HG02981 (cell line): ENCODE measurements around the gene RAB38.
A peak's percentile ranks its signal among the peaks of the same experiment; 100 is the strongest.

Experiments
- ATAC-seq: cut with Tn5 transposase; IDR thresholded peaks from one replicate; pipeline ENCODE4 v1.9.1; 2021; ENCODE audit warnings: mild to moderate bottlenecking, moderate library complexity; ENCODE audit not compliant: unreplicated experiment

Gene RAB38

DNA sequence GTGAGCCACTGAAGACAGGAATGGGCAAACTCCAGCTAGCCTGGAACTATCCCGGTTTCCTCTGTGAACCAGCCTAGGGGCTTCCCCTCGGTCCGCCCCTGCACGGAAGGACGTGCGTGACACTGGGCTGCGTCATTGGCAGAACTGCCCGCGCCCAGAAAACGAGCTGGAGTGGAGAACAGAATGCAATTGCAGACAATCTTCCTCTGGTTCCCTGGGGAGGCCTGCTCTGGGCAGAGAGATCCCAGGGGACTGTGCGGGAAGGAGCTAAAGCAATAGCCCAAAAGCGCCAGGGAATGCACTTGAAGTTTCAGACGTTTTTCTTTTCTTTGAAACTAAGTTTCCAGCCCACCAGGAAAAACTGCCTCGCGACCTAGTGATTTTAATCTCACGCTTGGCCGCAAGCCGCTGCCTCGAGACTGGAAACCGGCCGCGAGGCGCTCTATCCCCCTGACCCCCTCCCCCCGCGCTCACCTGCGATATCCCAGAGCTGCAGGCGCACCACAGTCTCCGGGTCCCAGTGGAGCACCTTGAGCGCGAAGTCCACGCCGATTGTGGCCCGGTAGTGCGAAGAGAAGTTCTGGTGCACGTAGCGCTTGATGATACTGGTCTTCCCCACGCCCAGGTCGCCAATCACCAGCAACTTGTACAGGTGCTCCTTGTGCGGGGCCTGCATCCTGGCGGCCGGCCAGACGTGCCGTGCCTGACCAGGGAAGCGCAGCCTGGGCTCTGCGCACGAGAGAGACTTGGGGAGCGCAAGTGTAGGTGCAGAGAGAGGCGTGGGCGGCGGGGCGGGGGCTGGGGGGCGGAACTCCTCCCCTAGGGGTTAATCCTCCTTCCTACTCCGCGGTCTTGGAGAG is at the start of gene RAB38:
TSS of gene RAB38 (minus strand) at position 735 of the 860 bp plus-strand sequence. CDS start at position 676, 59 bp downstream.
- peak; percentile 41 for ATAC-seq

GRCh38 chr11:88213406-88213805 is 38.2 kb upstream of the RAB38 start:
- ATAC-seq = no peak

GRCh38 chr11:88212300-88212699 is 37.1 kb upstream of the RAB38 start:
- no peak for ATAC-seq

DNA sequence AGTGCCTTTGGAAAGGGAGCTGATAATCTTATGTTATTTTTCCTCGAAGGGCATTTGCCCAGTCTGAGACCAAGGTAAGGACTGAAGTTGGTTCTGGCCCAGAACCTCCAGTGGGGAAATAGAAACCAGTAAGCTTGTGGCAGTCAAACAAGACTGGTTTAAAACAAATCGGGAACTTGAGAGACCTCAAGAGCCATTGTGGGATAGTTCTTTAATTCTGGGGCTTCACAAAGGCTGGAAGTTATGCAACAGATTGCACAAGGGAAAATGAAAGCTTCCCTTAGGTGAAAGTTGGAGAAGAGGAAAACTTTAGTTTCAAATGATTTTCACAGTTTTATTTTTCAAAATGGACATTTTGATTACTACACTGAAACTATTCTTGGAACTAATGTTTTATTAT is 33.5 kb upstream of the RAB38 start:
- no peak for ATAC-seq

GRCh38 chr11:88206751-88207150 is 31.5 kb upstream of the RAB38 start:
- peak; percentile 58 for ATAC-seq

DNA sequence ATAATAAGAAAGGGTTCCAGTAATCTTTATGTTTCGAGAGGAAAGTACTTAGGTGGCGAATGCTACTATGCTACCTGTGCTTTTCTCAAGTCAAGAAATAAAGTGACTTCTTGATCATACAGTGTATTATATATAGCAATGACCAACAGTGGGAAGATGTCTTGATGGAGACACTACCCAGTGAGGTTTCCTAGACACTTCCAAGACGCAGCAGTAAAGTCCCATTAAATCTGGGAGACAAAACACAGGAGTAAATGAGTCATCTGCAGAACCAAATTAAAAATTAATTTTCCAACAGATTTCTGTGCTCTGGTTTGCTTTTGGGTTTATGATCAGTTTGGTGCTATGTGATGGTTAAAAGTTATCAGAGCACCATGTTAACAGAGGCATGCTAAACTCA is 29.1 kb upstream of the RAB38 start:
- ATAC-seq = no peak

- no peak for ATAC-seq
These were observed 28.4 kb upstream of the RAB38 start for GRCh38 chr11:88203604-88204003.

DNA sequence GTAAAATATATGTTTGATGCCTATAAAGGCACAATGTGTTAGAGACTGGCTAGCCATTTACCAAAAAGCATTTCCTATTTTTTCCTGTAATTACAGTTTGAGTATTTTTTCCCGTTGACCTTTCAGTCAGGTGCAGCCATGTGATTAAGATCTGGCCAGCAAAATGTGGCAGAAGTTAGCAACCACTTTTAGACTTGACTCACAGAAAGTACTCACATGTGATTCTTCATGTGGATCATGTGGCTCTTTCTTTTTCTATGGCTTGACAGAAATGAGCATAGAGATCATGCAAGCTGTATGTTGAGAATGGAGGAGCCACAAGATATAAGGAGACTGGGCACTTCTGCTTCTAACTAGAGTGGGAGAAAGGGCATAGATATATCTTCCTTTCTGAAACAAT is 27.3 kb upstream of the RAB38 start:
- ATAC-seq = no peak

DNA sequence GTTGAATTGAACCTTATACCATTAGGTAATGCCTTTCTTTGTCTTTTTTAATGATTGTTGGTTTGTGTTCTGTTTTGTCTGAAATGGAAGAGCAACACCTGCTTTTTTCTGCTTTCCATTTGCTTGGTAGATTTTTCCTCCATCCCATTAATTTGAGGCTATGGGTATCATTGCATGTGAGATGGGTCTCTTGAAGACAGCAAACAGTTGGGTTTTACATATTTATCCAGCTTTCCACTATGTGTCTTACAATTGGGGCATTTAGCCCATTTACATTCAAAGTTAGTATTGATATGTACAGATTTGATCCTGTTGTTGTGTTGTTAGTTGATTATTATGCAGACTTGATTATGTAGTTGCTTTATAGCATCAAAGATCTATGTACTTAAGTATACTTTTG is 21.1 kb upstream of the RAB38 start:
- ATAC-seq = no peak

- no peak for ATAC-seq
These were observed 20.7 kb upstream of the RAB38 start for GRCh38 chr11:88195908-88196307.

DNA sequence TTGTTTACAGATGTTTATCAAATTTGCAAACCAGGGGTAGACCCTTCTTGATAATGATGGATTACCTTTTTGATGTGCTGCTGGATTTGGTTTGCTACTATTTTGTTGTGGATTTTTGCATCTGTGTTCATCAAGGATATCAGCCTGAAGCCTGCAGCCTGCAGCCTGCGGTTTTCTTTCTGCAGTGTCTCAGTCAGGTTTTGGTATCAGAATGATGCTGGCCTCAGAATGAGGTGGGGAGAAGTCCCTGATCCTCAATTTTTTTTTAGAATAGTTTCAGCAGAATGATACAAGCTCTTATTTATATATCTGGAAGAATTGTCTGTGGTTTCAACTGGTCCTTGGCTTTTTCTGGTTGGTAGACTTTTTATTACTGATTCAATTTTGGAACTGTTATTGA is 19.7 kb upstream of the RAB38 start:
- ATAC-seq = peak; percentile 57

DNA sequence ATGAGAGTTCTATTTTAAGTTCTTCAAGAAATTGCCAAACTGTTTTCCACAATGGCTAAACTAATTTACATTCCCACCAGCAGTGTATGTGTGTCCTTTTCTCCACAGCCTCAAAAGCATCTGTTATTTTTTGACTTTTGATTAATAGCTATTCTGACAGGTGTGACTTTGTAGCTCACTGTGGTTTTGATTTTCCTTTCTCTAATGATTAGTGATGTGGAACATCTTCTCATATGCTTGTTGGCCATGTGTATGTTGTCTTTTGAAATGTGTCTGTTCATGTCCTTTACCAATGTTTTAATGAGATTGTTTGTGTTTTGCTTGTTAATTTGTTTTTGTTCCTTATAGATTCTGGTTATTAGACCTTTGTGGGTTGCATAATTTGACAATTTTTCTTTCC is 18.0 kb upstream of the RAB38 start:
- no peak for ATAC-seq

DNA sequence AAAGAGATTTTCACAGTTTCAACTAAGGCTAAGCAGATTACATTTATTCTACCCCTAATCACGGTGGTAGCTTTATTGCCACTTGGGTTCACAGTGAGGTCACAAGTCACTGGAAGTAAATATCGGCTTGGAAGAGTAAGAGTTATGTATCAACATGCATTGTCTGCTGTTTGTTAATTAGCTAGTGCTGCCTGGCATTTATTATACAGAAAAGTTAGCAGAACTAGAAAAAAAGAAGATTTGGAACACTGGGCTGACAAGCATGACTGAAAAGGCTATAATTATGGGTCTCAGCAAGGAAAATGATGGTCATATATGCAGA is 13.7 kb upstream of the RAB38 start:
- no peak for ATAC-seq

DNA sequence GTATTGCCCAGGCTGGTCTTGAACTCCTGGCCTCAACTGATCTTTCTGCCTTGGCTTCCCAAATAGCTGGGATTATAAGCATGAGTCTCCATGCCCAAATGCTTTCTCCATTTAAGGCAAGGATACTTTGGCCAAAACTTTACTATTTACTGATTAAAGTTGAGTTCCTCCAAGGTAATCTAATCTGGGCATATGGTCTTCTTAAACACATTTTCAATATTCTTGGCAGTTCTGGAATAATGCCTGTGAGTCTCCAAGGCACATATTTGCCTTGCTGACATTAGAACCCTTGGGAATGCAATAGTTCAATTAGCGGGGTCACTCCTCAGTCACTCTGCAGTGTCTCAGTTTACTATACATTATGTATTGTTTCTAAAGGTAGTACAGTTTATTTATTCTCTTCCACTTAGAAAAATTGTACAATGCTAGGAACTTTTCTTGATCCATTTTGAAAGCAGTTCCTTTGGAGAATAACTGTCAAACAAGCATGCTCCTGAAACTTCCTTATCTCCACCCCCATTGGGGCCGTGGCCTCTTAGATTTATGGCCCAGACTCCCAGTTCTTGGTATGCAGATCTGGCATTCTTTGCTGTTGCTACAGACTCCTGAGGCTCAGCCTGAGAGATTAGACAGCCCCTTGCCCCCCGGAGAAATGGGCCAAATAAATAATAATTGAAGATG is 13.1 kb upstream of the RAB38 start:
- no peak for ATAC-seq

- no peak for ATAC-seq
These were observed 8.0 kb upstream of the RAB38 start for GRCh38 chr11:88183233-88183632.

- ATAC-seq = no peak
These were observed 6.5 kb upstream of the RAB38 start for GRCh38 chr11:88181776-88182175.

DNA sequence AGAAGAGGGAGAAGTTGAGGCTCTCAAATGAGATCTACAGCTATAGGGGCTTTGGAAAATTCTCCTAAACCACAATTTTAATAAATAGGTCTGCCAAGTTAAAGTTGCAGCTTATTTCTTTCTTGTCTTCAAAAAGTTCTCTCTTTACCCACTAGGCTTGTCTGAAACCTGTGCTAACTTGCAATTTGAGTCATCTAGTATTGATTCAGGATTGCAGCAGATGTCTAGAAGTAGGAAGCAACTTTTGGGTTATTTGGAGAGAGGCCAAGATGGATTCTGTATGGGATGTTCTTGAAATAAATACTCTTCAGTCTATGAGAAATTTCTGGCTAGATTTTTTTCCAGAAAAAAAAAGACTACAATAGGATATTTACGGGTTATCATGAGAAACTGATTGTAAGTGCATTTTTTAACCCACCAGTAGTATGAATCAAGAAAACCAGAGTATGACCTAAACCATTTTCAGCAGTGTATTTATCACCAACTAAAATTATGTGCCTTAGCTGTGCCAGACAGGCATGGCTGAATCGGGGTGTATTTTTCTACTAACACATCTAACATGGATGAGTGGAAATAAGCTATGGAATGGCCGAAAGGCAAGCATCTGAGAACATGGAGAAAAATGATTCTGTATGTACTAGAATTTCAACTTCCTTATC is 4.9 kb upstream of the RAB38 start:
- ATAC-seq = peak; percentile 25

DNA sequence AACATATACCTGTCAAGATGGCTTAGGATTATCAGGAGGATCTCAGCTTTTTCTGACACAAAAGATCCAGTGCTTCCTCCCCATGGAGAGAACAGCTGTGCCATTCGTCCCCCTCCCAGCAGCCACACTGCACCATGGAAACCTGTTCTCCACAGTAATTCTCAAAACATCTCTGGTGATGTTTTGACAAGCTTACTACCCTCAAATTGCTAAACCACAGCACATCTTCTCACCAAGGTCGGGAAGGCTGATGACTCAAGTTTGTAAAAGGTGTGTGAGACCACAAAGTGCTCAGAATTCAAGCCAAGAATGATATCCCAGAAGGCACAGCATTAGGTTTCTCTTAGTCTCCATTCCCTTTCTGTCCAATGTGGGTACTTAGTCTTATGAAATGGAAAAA is 3.9 kb upstream of the RAB38 start:
- ATAC-seq = peak; percentile 57

GRCh38 chr11:88178191-88178590 is 2.9 kb upstream of the RAB38 start:
- ATAC-seq = no peak

- peak; percentile 24 for ATAC-seq
These were observed 379 bp upstream of the RAB38 start for GRCh38 chr11:88175569-88176075.

- ATAC-seq = no peak
These were observed 1.3 kb downstream of the RAB38 start for GRCh38 chr11:88173956-88174355.

- no peak for ATAC-seq
These were observed 3.3 kb downstream of the RAB38 start for GRCh38 chr11:88171982-88172381.
